Stimulated activated CD8-positive, alpha-beta memory T cell treated with anti-CD3 and anti-CD28 coated beads, Interleukin-4, amount 100 ng/mL, for 4 hours (primary cell): Measurements from ENCODE around the gene SMKR1.
"Not testable (repeated sequence)": the region's sequence is repeated elsewhere in the genome, so short reads cannot be mapped to it uniquely, and the experiment has no call there.

Experiments used
- DNase-seq, 2 donors: peaks; one replicate each; pipeline ENCODE4 v3.0.0-alpha.2; 2020; ENCODE audit warnings: low read depth in 2 of 2, low spot score in 1 of 2

The SMKR1 gene

DNA sequence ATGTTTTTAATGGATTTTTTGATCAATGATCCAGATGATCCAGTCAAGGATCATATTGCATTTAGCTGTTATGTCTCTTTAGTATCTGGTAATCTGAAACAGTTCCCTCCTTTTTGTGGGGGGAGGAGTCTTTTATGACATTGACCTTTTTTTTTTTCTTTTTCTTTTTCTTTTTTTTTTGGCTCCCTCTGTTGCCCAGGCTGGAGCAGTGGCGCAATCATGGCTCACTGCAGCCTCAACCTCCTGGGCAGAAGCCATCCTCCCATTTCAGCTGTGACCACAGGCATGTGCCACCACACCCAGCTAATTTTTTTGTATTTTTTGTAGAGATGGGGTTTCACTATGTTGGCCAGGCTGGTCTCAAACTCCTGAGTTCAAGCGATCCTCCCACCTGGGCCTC is 22.1 kb downstream of the SMKR1 start:
- not testable (repeated sequence) for DNase-seq

DNA sequence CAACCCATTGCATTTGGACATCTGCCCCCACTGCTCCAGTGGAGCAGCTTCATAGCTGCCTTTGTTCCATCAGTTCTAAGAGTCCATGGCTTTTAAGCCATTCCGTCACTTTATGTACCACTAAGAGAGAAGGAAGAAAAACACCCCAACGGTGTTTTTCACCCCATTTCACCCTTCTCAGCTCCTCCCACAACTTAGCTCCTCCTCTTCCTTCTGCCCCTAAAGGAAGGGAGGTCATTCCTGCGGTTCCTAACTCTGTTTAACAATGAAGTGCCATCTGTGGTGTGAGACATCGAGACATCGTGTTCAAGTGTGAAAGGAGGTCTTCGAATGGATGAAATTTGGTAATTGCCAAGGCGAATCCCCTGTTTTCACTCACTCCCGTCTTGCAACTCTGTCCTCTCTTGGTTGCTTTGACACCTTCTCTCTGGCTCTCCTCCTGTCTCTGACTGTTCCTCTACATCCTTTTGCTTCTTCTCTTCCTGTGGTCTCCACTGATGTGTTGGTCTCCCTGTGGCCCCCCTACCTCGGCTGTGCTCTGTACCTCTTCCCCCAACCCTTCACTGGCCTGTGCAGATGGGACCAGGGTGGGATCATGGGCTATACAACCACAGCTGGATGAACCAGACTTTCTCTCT is 23.0 kb downstream of the SMKR1 start:
- no peak for DNase-seq

DNA sequence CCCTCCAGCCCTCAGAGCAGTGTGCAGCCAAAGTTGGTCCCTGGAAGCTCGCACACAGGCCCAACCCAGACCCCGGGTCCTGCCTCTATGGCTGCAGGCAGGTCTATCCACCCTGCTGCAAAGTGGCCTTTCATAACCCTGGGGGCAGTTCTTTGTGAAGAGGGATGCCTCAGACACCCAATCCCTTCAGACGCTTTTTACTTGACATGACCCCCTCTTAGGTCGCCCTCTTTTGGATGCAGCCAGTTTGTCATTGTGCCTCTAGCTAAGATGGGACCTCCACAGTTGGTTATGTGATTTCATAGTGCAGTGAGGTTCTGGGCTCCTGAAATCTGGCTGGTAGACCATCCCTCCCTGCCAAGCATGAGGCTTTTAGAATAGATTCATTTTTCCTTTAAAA is 27.3 kb downstream of the SMKR1 start:
- no peak for DNase-seq

DNA sequence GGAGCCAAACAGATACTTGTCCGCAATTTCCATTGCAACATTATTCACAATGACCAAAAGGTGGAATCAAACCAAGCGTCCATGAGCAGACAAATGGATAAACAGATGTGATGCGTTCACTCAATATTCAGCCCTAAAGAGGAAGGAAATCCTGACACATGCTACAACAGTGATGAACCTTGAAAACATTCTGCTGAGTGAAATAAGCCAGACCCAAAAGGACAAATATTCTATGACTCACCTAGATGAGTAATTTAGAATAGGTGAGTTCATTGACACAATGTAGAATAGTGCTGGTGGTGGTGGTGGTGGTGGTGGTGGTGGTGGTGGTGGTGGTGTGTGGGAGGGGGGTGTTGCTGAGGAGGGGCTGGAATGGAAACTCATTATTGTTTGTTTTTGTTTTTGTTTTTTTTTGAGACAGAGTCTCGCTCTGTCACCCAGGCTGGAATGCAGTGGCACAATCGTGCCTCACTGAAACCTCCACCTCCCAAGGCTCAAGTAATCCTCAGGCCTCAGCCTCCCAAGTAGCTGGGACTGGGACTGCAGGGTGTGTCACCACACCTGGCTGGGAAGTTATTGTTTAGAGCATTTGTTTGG is 28.6 kb downstream of the SMKR1 start:
- peak in 1 of 2 donors; percentile 30 for DNase-seq

DNA sequence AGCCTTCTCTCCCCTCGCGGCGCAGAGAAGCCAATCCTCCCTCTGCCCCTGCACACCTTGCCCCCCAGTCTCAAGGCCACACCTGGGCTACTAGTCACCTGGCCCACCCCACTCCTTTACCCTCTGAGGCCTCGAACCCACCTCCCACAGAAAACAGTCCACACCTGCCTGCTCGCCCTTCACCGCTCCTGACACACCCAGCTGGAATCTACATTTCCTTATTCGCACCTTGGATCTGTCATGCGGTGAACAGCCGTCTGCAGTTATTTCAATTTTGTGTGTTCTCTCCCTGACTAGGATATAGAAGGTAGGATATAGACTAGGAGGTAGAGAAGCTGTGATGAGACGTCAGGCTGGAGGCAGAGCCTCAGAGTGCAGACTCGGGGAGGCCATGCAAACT is 29.4 kb downstream of the SMKR1 start:
- no peak for DNase-seq

DNA sequence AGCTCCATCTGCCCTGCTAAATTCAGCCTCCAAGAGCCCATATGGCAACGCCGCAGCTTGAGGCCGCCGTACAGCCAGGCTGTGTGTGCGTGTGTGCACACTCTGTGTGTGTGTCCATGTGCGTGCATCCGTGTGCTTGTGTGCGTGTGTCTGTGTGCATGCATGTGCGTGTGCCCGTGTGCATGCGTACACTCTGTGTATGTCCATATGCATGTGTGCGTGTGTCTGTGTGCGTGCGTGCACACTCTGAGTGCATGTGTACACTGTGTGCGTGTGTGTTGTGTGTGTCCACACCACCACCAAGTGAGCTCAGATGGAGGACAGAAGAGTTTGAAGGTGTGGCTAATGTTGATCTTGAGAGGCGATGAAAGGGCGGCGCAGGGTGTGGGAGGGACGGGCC is 30.0 kb downstream of the SMKR1 start:
- no peak for DNase-seq

DNA sequence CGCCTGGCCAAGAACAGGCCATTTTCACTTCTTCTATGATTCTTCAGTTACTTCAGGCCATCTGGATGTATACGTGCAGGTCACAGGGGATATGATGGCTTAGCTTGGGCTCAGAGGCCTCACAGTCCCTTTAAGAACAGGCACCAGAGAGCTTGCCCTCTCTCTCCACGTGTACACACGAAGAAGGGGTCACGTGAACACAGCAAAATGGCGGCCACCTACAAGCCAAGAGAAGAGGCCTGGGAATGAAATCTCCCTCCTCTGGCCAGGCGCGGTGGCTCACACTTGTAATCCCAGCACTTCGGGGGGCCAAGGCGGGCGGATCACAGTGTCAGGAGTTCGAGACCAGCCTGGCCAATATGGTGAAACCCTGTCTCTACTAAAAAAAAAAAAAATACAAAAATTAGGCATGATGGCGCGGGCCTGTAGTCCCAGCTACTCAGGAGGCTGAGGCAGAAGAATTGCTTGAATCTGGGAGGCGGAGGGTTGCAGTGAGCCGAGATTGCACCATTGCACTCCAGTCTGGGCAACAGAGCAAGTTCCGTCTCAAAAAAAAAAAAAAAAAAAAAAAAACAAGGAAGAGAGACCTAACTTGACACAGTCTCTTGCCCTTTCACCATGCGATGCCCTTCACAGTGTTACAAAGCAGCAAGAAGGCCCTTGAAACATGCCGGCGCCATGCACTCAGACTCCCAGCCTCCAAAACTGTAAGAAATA is 32.4 kb downstream of the SMKR1 start:
- DNase-seq: not testable (repeated sequence)

DNA sequence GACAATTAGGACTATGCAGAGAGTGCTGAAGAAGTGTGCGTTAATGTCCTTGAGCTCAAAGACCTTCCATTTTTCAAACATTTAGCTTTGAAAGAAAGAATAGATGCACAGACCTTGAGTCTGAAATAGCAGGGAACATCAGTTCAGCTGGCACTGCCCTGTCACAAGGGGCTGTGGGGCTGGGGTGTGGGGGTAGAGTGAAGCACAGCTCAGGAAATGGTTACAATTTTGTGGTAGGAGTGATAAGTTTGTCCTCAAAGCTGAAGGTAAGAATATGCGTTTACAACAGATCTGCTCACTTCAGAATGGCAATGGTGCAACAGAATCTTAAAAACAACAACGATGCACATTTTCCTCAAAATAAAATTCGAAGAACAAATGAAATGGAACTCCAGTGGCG is 33.6 kb downstream of the SMKR1 start:
- DNase-seq: peak in 1 of 2 donors; percentile 8

DNA sequence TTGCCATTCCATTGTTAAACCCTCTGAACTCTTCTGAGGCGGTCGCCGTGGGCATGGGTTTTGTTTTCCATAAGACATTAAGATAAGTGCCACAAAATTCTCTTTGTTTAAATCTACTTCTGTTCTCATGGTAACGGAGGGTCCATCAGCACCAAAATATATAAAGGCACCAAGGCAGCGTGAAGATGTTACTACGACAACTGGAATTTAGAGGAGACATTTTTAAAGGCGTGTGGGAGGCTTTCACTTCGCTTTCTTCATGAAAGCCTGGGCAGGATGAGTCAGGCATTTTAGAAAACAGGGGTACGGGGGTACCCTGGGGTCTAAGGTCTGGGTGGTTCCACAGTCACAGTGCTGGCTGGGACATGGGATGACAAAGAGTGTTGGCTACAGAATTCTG is 34.0 kb downstream of the SMKR1 start:
- no peak for DNase-seq

DNA sequence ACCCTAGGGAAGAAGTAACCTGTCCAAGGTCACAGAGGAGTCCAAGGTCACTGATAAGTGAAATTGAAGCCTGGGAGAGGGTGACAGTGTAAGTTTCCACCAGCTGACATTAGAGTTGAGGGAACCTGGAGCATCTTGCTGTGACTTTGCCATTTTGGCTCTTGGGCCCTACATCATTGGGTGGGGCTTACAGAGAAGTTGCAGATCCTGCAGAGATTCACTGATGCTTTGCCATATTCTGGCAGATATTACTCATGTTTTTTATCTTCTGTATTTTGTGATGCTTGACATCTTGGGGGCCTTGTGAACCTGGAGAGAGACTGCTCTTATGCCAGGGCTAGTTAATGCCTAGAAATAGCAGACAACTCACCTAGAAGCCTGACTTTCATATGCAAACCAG is 36.5 kb downstream of the SMKR1 start:
- DNase-seq: no peak

DNA sequence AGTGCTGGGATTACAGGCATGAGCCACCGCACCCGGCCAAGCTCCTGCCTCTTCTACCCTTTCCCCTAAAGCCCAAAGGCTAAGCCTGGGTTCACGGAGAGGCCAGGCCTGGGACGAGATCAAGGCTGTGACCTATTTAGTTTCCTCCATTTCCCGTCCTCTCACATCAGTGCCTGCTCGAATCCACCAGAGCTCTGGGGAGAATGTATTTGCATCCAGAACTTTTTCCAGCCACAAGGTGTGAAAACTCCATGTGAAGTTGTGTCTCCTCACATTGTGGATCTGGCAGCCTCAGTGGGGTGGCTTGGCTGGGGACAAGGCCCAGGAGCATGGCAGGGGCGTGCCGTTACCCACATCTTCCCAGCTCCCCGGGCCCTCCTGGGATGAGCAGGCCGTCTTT is 38.0 kb downstream of the SMKR1 start:
- no peak for DNase-seq

DNA sequence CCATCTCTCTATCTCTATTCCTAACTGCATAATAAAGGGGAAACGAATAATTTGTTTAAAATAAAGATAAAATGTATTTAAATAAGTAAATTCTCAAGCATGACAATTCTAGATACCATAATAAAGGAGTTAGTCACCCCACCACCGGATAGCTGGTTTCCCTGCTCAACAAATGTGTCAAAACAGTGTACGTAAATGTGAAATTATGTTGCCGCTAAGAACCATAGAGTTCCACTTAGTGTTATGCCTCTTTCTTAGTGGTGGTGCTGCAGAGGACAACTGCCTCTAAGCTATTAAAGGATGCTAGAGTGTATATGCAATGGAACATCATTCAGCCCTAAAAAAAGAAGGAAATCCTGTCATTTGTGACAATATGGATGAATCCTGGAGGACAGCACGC is 42.4 kb downstream of the SMKR1 start:
- DNase-seq: no peak

DNA sequence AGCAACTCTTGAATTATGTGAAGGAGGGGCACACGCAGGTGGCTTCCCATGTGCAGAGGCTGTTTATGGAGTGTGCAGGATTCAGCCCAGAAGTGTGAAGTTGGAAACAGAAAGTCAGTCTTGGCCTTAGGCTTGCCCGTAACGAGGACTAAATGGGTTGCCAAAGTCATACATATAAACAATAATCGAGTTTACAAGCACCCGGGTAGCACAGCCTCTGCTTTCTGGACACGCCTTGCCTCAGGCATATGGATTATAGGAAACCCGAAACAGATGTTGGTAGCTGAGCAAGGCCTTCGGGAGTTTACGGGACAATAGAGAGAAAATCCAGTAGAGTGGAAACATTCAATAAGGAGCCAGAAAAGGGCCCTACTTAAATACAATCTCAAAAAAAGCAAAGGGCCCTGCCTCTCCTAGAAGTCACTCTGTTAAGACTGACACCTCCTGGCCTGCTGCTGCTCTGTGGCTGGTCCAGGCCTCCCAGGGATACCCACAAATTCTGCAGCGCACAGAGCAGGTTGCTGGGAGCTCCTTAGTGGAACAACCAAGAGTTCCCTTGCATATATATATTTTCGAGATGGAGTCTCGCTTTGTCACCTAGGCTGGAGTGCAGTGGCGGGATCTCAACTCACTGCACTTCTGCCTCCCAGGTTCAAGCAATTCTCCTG is 48.5 kb downstream of the SMKR1 start:
- no peak for DNase-seq

DNA sequence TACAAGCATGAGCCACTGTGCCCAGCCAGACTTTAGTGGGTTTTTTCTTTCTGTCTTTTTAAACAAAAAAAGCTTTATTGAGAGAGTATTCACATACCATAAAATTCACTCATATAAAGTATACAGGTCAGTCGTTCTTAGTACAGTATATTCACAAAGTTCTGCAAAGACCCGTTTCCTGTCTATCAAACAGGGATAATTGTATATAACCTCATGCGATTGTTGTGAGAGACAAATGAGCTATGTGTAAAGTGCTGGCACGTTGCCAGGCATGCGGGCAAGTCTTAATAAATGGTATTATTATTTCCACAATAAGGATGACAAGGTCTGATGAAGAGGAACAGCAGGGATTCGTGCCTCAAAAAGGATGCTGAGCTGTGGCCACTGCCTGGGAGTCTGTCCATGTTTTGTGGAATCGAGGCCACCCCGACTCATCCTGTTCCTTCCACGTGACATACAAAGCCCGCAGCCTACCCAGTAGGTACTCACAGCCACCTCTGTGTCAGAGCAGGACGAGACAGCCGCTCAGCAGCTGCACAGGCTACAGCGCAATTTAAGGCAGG is 51.6 kb downstream of the SMKR1 start:
- peak; percentile 6 to 14 for DNase-seq

DNA sequence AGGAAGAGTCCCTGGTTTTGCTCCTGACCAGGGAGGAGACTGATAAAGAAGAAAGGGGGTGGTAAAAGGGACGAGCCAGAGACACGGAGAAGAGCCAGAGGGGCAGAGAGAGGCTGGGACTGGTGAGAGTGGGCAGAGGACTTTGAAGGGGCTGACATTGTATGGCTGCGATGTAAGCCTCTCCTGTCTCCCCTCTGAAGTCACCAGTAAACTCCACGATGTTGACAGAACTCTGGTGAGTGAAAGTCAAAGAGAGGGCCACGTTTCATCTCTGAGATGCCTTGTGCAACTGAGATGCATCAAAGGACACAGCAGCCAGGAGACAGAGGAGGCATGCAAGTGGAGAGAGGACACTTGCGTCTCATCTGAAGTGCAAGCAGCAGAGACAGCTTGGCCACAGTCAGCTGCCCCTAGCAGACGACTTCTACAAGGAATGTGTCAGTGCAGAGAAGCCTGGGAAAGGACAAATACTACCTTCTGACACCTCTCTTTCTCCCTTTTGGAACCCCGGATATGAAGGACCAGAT is 54.3 kb downstream of the SMKR1 start:
- no peak for DNase-seq

DNA sequence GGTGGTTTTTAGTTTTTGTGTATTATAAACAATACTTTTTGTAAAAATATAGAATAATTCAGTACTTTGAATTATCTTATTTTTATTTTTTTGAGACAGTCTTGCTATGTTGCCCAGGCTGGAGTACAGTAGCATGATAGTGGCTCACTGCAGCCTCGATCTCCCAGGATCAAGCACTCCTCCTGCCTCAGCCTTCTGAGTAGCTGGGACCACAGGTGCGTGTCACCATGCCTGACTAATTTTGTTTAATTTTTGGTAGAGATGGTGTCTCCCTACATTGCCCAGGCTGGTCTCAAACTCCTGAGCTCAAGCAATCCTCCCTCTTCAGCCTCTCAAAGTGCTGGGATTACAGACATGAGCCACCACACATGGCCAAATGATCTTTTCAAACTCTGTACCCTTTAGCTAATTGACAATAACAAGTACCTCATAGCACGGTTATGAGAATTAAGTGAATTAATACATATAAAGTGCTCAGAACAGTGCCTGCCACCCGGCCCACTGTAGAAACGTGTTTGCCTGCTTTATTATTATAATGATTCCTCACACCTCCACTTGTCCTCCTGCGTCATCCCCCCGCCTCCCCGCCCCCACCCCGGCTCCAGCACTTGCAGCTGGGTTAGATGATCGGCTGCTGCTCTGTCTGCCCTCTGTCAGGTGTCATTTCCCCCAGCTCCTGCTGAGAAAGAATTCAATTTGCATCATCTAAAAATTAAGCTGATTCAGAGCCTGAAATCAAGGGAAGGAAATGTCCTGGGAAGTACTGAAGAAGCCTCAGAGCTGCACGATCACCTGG is 55.6 kb downstream of the SMKR1 start:
- DNase-seq: no peak

DNA sequence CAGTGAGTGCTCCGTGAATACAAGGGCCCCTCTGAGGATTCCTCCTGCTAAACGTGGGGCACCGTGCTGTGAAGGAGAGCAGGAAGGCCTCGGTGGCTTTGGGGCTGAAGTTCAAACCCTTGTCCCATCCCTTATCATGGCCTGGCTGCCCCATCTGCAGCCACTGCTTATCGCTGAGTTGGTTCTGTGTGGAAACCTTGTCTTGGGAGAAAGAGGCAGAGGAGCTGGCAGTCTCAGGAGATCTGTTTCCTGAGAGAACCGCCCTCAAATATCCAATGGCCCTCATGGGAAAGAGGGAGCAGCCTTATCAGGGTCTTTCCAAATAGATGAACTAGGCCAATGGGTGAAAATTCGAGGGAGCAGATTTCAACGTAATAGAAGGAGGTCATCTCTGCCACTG is 57.2 kb downstream of the SMKR1 start:
- DNase-seq: no peak

DNA sequence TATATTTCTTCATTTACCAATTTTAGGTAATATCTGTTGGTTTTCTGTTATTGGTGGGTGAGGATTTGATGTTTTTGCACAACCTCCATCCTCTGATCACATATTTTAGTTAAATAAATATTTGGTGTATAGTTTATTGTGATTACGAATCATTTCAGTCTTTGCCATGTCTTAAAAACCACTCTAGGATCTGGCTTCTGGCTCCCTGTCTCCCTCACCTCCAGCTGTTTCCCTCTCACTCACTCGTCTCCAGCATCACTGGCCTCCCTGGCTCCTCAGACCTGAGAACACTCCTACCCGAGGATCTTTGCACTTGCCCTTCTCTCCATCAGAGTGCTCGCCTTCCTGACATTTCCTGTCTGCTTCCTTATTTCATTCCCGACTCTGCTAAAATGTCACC is 58.5 kb downstream of the SMKR1 start:
- no peak for DNase-seq

DNA sequence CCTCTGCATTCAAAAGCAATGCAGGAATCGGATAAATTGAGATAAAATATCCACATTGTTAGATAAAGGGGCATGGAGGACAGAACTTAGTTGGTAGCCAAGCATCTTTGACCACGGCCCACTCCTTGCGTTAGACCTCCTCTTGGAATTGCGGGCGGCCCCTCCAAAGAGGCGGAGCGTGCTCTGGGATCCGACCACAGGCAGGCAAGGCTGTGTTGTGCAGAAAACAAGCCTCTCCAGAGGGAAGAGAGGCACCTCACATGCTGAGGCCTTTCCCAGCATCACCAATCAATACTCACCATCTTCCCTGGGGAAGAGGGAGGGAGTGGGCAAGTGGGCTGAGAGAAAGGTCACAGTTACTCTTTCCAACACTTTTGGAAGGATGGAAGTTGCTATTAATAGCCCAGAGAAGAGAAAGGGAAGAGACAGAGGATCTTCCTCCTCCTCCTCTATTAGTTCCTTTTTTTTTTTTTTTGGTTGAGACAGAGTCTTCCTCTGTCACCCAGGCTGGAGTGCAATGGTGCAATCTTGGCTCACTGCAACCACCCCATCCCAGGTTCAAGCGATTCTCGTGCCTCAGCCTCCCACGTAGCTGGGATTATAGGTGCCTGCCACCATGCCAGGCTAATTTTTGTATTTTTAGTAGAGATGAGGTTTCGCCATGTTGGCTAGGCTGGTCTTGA is 59.5 kb downstream of the SMKR1 start:
- DNase-seq: no peak
